Measurements from ENCODE around the gene ATRIP.

- no peak for TF ChIP-seq CTCF (IDR thresholded peaks at IDR 0.05)
- TF ChIP-seq POLR2A (IDR thresholded peaks at IDR 0.05): no peak
These were observed 27.4 kb upstream of the ATRIP start for GRCh38 chr3:48419149-48419548.
